ENCODE data around the gene JAM3. TPM values are rescaled to one million over a fixed set of nuclear protein-coding genes. Genes with fewer than 3 reads are reported as not detected.

Gene JAM3
- total and polyA plus RNA-seq, 10 of the 15 experiments (the other 5 are each of a cell fraction or from before 2014, with no cell fraction given), result 0.04 to 1.1 (median 0.32) TPM; not detected in 1

- WGBS (ENCODE audit: insufficient coverage, insufficient replicate concordance, low lambda C conversion rate, missing lambda C conversion rate), result 49% methylated on average over 2 of the region's 2 CpGs
Observed at GRCh38 chr11:134063124-134063495, 5.8 kb upstream of the JAM3 start.

More at GRCh38 chr11:134063124-134063495, 5.8 kb upstream of the JAM3 start:
- ATAC-seq (no peak), DNase-seq (ENCODE audit: low read depth, low spot score) (no peak), FAIRE-seq (no peak)
- ChIA-PET SMC1A (ENCODE audit: uncharacterized antibody, unreplicated experiment) (no interaction called here), CTCF (interaction anchor here (1.0 kb wide), 1 partner anchor 13 kb away, joined by 4 read pairs; no protein-coding TSS in a partner anchor), RAD21 (ENCODE audit: unreplicated experiment) (no interaction called here), POLR2A (no interaction called here)
- no TSS peak for BruUV-seq (replicated peaks)
- H3K36me3 ChIP-seq (ENCODE audit: control insufficient read depth in 2 of 2, insufficient read depth in 2 of 2, low read length in 1 of 2), result no peaks in the 10 kb centered on the region
- intact Hi-C loops (cut with micrococcal nuclease; ENCODE audit: unreplicated experiment) (no loop called here), in situ Hi-C loops (cut with MboI) (no loop called here)
- H2AFZ ChIP-seq (ENCODE audit: control insufficient read depth, low read depth, low read length), result no peak overlapping the region
- H3K4me2 ChIP-seq (ENCODE audit: control insufficient read depth, insufficient read depth), result no peak overlapping the region
- H4K20me1 ChIP-seq (ENCODE audit: control insufficient read depth, insufficient read depth), result no peaks in the 10 kb centered on the region
- H3K27ac ChIP-seq (ENCODE audit: control insufficient read depth, insufficient read depth), result no peak overlapping the region
- H3K9me3 ChIP-seq (replicated peaks; ENCODE audit: control insufficient read depth, insufficient read depth, low read length), result no peaks in the 10 kb centered on the region
- H3K9ac ChIP-seq (ENCODE audit: control insufficient read depth, insufficient read depth, low read length), result no peak overlapping the region
- TF ChIP-seq SIX5 (IDR thresholded peaks at IDR 0.05; ENCODE audit: low read depth, low read length, severe bottlenecking) (no peak), ELK1 (IDR thresholded peaks at IDR 0.05; ENCODE audit: low read depth, low read length) (no peak), CREB1 (IDR thresholded peaks at IDR 0.05; ENCODE audit: low read depth) (no peak), STAT1 (conservative IDR thresholded peaks at IDR 0.05) (no peak), TBL1XR1 (IDR thresholded peaks at IDR 0.05; ENCODE audit: low read depth, low read length) (no peak), KLF5 (IDR thresholded peaks at IDR 0.05; ENCODE audit: partially characterized antibody) (no peak), NR2C1 (IDR thresholded peaks at IDR 0.05) (no peak), PAX8 (IDR thresholded peaks at IDR 0.05) (no peak), CBX5 (IDR thresholded peaks at IDR 0.05; ENCODE audit: low read depth) (no peak), BCLAF1 (IDR thresholded peaks at IDR 0.05) (no peak), KAT2A (conservative IDR thresholded peaks at IDR 0.05; ENCODE audit: control insufficient read depth, low read depth, low read length) (no peak), EGR1 (IDR thresholded peaks at IDR 0.05; ENCODE audit: borderline replicate concordance in 1 of 2, low read depth in 2 of 2, low read length in 2 of 2) (no peak), E2F8 (IDR thresholded peaks at IDR 0.05; ENCODE audit: low read depth, partially characterized antibody) (no peak)
- no peak overlapping the region for H3K4me3 ChIP-seq
- H3K79me2 ChIP-seq (ENCODE audit: control insufficient read depth, insufficient read depth, low read length), result no peaks in the 10 kb centered on the region
- no peaks in the 10 kb centered on the region for H3K4me1 ChIP-seq (ENCODE audit: control insufficient read depth, insufficient read depth, low read length)
- peaks cover 3% of the 10 kb centered on the region in 2 experiments; a peak in 3 of 4 replicates for H3K27me3 ChIP-seq (replicated peaks in 1 of 2; ENCODE audit: control insufficient read depth in 2 of 2, insufficient read depth in 2 of 2, low read length in 1 of 2)

Data from GM12878 (cell line).